ENCODE measurements around the gene KRTAP9-7.

The KRTAP9-7 gene

GRCh38 chr17:41322903-41323895, 47.7 kb downstream of the KRTAP9-7 start:
- no peak for DNase-seq

GRCh38 chr17:41324180-41325075, 48.9 kb downstream of the KRTAP9-7 start:
- DNase-seq, result no peak

- no peak for DNase-seq
Measured at GRCh38 chr17:41325126-41325525, 49.6 kb downstream of the KRTAP9-7 start.

- no peak for DNase-seq
Measured at GRCh38 chr17:41325611-41326010, 50.1 kb downstream of the KRTAP9-7 start.
